ENCODE data around the gene MX1. TPM values are rescaled to one million over a fixed set of nuclear protein-coding genes. Genes with fewer than 3 reads are reported as not detected.

The MX1 gene
- total RNA-seq, 1 donor from 2014 or later, result 82.5 TPM

GRCh38 chr21:41506611-41507520, 80.8 kb downstream of the MX1 start:
- Histone ChIP-seq H3K4me1 (no peaks in the 10 kb centered on the region), H3K9me3 (no peaks in the 10 kb centered on the region), H3K36me3 (no peaks in the 10 kb centered on the region), H3K27ac (no peak overlapping the region), H3K27me3 (peaks cover 6% of the 10 kb centered on the region), H3K4me3 (peak overlapping the region in 1 of 2 donors; percentile 30)
- DNase-seq (ENCODE audit: low spot score in 2 of 2), result no peak
- intact Hi-C loops (cut with DNase I), result no loop called here
- TF ChIP-seq, protein P1, sequence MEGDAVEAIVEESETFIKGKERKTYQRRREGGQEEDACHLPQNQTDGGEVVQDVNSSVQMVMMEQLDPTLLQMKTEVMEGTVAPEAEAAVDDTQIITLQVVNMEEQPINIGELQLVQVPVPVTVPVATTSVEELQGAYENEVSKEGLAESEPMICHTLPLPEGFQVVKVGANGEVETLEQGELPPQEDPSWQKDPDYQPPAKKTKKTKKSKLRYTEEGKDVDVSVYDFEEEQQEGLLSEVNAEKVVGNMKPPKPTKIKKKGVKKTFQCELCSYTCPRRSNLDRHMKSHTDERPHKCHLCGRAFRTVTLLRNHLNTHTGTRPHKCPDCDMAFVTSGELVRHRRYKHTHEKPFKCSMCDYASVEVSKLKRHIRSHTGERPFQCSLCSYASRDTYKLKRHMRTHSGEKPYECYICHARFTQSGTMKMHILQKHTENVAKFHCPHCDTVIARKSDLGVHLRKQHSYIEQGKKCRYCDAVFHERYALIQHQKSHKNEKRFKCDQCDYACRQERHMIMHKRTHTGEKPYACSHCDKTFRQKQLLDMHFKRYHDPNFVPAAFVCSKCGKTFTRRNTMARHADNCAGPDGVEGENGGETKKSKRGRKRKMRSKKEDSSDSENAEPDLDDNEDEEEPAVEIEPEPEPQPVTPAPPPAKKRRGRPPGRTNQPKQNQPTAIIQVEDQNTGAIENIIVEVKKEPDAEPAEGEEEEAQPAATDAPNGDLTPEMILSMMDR (IDR thresholded peaks at IDR 0.05), result no peak

- intact Hi-C loops (cut with DNase I), result no loop called here
- no peaks in the 10 kb centered on the region for H3K9me3 ChIP-seq
- no peaks in the 10 kb centered on the region for H3K36me3 ChIP-seq
- no peak within 1 kb of the TSS for H3K27ac ChIP-seq
- peak within 1 kb of the TSS; percentile 3 to 30 for H3K4me3 ChIP-seq
- H3K27me3 ChIP-seq, result peaks cover 6% of the 10 kb centered on the region
- H3K4me1 ChIP-seq, result no peaks in the 10 kb centered on the region
- TF ChIP-seq, protein P1 (IDR thresholded peaks at IDR 0.05), result no peak
- DNase-seq (ENCODE audit: low spot score in 2 of 2), result no peak
Observed at GRCh38 chr21:41507521-41508414, 81.7 kb downstream of the MX1 start, which contains the start of gene TMPRSS2. Gene TMPRSS2 (minus strand): TSS chr21:41508158. CDS start chr21:41498133, 10,025 bp downstream.

DNA sequence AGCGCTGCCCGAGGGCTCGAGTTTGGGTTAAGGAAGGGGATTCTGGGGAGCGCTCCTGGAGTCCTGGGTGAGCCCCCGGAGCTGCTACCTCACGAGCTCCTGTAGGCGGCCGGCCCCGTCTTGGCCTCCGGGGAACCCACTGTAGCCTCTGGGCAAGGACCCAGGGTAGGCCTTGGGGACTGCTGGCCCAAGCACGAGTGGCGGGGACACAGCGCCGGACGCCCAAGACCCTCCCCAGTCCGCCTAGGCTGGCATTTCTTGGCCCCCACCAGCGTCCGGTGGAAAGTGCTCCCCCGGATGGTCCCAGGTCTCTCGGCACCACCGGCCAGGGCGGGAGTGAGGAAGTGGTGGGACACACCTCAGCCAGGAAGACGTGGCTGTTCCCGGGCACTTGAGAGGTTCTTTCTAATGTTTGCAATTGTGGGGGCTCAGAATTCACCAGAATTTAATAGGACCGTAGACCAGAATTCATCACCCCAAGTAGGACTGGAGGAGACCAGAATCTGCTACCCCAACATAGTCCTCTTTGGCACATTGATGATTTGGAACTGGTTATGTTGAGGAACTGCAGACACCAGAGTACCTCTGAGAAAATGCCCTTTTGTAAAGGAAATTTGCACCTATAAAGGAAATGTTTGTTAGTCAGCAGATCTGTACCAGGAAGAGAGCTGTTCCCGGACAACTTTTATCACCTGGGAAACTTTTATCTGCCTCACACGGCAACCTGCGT, 82.5 kb downstream of the MX1 start:
- Histone ChIP-seq H3K36me3 (no peaks in the 10 kb centered on the region), H3K27ac (no peak overlapping the region), H3K4me1 (no peaks in the 10 kb centered on the region), H3K27me3 (peaks cover 6% of the 10 kb centered on the region), H3K4me3 (peak overlapping the region; percentile 3 to 21), H3K9me3 (no peaks in the 10 kb centered on the region)
- no peak for DNase-seq (ENCODE audit: low spot score in 2 of 2)
- TF ChIP-seq, protein P1 (IDR thresholded peaks at IDR 0.05), result no peak
- intact Hi-C loops (cut with DNase I), result no loop called here

Other genes starting within 250 kb of the MX1 start
- gene FAM3B, start 109.4 kb upstream of the MX1 start, total RNA-seq, result not detected
- gene MX2, start 64.2 kb upstream of the MX1 start, total RNA-seq, result 9.7 TPM
- gene TMPRSS2, start 81.9 kb downstream of the MX1 start, total RNA-seq, result not detected

All from ascending aorta (tissue), 2 donors.